OCI-LY7 (cell line): ENCODE data around the gene CCDC9. TPM values are rescaled to one million over a fixed set of nuclear protein-coding genes. Genes with fewer than 3 reads are reported as not detected.

Experiments
- BruUV-seq: library from RNA; stranded (reverse); fragments of 400-500 nt; replicated peaks from 2 replicates; lab custom pipeline; 2021; lab: Mats Ljungman, UMichigan
- CTCF ChIA-PET: fragments of 300-600 bp; sonication (Branson Sonifier 250); formaldehyde crosslinking; loops from one replicate; lab custom pipeline; 2022; ENCODE audit warnings: antibody characterized with exemption; ENCODE audit not compliant: unreplicated experiment; lab: Charles Lee
- POLR2A ChIA-PET: fragments of 300-600 bp; sonication (Branson Sonifier 250); formaldehyde crosslinking; loops from one replicate; lab custom pipeline; 2022; ENCODE audit warnings: antibody characterized with exemption; lab: Charles Lee
- DNase-seq: peaks from one replicate; pipeline ENCODE4 v3.0.0-alpha.2; 2015; ENCODE audit warnings: low spot score
- H2AFZ ChIP-seq: fragments of 200-600 bp; sonication (generic), shearing (Covaris generic); 2 replicates; pipeline ENCODE4 v1.6.1; 2014; ENCODE audit warnings: mild to moderate bottlenecking, antibody characterized with exemption, low read length, moderate library complexity
- H3K27ac ChIP-seq: fragments of 200-600 bp; sonication (generic); 2 replicates; pipeline ENCODE4 v1.5.1; 2014; ENCODE audit warnings: mixed run types, low read depth, mild to moderate bottlenecking, moderate library complexity, low read length, inconsistent platforms; ENCODE audit not compliant: poor library complexity, severe bottlenecking
- H3K36me3 ChIP-seq: fragments of 200-600 bp; sonication (generic); 2 replicates; pipeline ENCODE4 v1.6.1; 2014; ENCODE audit warnings: mild to moderate bottlenecking, antibody characterized with exemption, low read length, moderate library complexity, mixed read lengths; ENCODE audit not compliant: insufficient read depth
- H3K4me1 ChIP-seq: fragments of 200-600 bp; sonication (generic); 2 replicates; pipeline ENCODE4 v1.5.1; 2014; ENCODE audit warnings: mild to moderate bottlenecking, low read length; ENCODE audit not compliant: insufficient read depth, poor library complexity, severe bottlenecking
- H3K4me2 ChIP-seq: fragments of 200-600 bp; sonication (generic); 2 replicates; pipeline ENCODE4 v1.6.1; 2014; ENCODE audit warnings: mild to moderate bottlenecking, low read length
- H3K4me3 ChIP-seq: fragments of 200-600 bp; sonication (generic); 2 replicates; pipeline ENCODE4 v1.5.1; 2014; ENCODE audit warnings: mild to moderate bottlenecking, low read depth, low read length; ENCODE audit not compliant: poor library complexity, severe bottlenecking
- H3K79me2 ChIP-seq: fragments of 200-600 bp; sonication (generic); 2 replicates; pipeline ENCODE4 v1.6.1; 2016; ENCODE audit warnings: low read depth, mild to moderate bottlenecking, low read length, moderate library complexity, mixed read lengths; ENCODE audit not compliant: insufficient read depth
- H3K9me2 ChIP-seq: fragments of 200-600 bp; sonication (generic); 2 replicates; pipeline ENCODE4 v1.6.1; 2016; ENCODE audit warnings: mild to moderate bottlenecking, low read length, mixed read lengths; ENCODE audit not compliant: insufficient read depth
- H3K9me3 ChIP-seq: fragments of 200-600 bp; sonication (generic); 2 replicates; pipeline ENCODE4 v1.6.1; 2014; ENCODE audit warnings: mild to moderate bottlenecking, mixed run types, low read length, mixed read lengths
- H4K20me1 ChIP-seq: fragments of 200-600 bp; sonication (generic); 2 replicates; pipeline ENCODE4 v1.6.1; 2014; ENCODE audit warnings: mild to moderate bottlenecking, antibody characterized with exemption, low read length, moderate library complexity, mixed read lengths; ENCODE audit not compliant: insufficient read depth
- EZH2phosphoT487 ChIP-seq: fragments of 200-600 bp; sonication (generic); IDR thresholded peaks from 2 replicates; pipeline ENCODE4 v1.6.1; 2018; ENCODE audit warnings: low read depth, borderline replicate concordance, mild to moderate bottlenecking, mixed run types, antibody characterized with exemption, low read length, moderate library complexity, mixed read lengths
- intact Hi-C: fragments of 100-400 bp; cut with micrococcal nuclease; formaldehyde crosslinking; loops from one replicate; pipeline ENCODE4 v1.10.0; 2022; ENCODE audit not compliant: unreplicated experiment
- total RNA-seq, 2 experiments: library from RNA; depleted of rRNA in 1 of 2; stranded (reverse); fragments of >200 nt in 1 of 2; shearing (Covaris generic) in 1 of 2; gene quantifications; 2 replicates each; pipeline ENCODE4 v1.2.3, GENCODE V29; 2014 to 2022
- TF ChIP-seq, protein P1 (sequence below): fragments of 200-600 bp; sonication (generic); conservative IDR thresholded peaks from 2 replicates; pipeline ENCODE4 v1.5.1; 2014; ENCODE audit warnings: mild to moderate bottlenecking, antibody characterized with exemption, low read length, moderate library complexity, mixed read lengths

The CCDC9 gene
- total RNA-seq, 2 experiments from 2014 or later: 7.9 to 19.7 TPM

DNA sequence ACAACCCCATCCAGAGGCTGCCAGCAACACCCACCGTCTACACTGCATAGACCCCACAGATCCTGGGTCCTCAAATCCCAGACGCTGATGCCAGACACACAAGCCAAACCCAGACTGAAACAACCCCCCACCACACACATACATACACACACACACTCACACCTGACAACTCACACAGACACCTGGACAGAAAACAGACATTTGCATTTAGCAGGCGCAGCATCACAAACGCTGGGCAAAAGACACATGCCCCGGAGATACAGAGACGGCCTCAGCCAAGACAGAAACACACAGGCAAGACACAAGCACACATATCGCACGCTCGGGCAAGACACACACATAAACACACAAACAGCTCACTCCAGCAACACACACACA, 26.7 kb upstream of the CCDC9 start:
- no peaks in the 10 kb centered on the region for H3K9me3 ChIP-seq
- TF ChIP-seq EZH2phosphoT487: no peak
- TF ChIP-seq, protein P1, sequence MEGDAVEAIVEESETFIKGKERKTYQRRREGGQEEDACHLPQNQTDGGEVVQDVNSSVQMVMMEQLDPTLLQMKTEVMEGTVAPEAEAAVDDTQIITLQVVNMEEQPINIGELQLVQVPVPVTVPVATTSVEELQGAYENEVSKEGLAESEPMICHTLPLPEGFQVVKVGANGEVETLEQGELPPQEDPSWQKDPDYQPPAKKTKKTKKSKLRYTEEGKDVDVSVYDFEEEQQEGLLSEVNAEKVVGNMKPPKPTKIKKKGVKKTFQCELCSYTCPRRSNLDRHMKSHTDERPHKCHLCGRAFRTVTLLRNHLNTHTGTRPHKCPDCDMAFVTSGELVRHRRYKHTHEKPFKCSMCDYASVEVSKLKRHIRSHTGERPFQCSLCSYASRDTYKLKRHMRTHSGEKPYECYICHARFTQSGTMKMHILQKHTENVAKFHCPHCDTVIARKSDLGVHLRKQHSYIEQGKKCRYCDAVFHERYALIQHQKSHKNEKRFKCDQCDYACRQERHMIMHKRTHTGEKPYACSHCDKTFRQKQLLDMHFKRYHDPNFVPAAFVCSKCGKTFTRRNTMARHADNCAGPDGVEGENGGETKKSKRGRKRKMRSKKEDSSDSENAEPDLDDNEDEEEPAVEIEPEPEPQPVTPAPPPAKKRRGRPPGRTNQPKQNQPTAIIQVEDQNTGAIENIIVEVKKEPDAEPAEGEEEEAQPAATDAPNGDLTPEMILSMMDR: no peak
- no peaks in the 10 kb centered on the region for H3K9me2 ChIP-seq
- H2AFZ ChIP-seq: peak overlapping the region; percentile 59; the same call in 1 of the 2 replicates
- peak overlapping the region; percentile 99 for H3K4me2 ChIP-seq
- no peaks in the 10 kb centered on the region for H3K79me2 ChIP-seq
- peaks cover 6% of the 10 kb centered on the region; the same call in 1 of the 2 replicates for H3K36me3 ChIP-seq
- CTCF ChIA-PET: interaction anchor here (1.1 to 1.2 kb wide), 2 partner anchors 19 to 20 kb away, joined by 3 read pairs; no protein-coding TSS in a partner anchor
- H4K20me1 ChIP-seq: no peaks in the 10 kb centered on the region
- peak; percentile 61 for DNase-seq
- POLR2A ChIA-PET: interaction anchor here (1.0 kb wide), 1 partner anchor 14 kb away, joined by 3 read pairs; no protein-coding TSS in a partner anchor
- intact Hi-C loops: no loop called here
- peak overlapping the region; percentile 97 for H3K27ac ChIP-seq
- H3K4me3 ChIP-seq: peak overlapping the region; percentile 90
- BruUV-seq: no TSS peak
- H3K4me1 ChIP-seq: peaks cover 60% of the 10 kb centered on the region

DNA sequence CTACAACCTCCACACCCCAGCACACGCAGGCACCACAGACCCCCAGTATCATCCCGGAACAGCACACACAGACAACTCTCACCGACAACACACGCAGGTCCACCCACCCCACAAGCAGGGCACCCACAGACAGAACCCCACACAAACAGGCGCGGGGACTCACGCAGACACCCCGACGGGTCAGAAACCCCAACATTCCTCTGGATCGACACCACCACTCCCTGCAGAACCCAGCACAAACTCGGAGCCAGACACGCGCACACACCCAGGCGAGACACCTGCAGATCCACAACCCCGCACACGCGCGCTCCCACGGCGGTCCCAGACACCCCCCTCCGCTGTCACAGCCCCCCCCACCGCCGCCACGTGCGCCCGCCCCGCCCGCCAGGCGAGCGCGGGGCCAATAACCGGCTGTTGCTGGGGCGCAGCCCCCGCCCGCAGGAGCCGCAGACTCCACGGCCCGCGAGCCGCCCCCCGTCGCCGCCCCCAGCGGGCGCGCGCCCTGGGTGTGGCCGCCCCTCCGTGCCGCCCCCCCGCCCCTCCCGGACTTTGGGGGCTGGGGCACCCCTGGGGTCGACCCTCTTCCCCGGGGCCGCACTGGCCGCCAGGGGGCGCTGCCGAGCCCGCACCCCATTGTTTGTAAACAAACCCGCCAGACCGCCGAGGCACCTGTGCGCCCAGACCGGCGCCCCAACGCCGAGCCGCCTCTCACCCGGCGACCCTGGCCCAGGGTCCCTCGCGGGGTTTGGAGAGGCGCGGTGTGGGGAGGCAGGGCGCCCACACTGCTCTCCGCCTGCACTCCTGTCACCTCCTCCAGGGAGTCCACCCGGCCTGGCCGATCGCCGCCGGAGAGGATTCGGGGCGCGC, 26.0 kb upstream of the CCDC9 start:
- Histone ChIP-seq H4K20me1 (no peaks in the 10 kb centered on the region), H3K9me2 (no peaks in the 10 kb centered on the region), H3K79me2 (no peaks in the 10 kb centered on the region), H3K36me3 (peaks cover 4% of the 10 kb centered on the region; the same call in 1 of the 2 replicates), H2AFZ (peak overlapping the region; percentile 59; the same call in 1 of the 2 replicates), H3K4me3 (peak overlapping the region; percentile 90), H3K4me2 (peak overlapping the region; percentile 99), H3K9me3 (no peaks in the 10 kb centered on the region), H3K4me1 (peaks cover 58% of the 10 kb centered on the region), H3K27ac (peak overlapping the region; percentile 97)
- BruUV-seq: no TSS peak
- ChIA-PET CTCF (interaction anchor here (1.1 to 1.2 kb wide), 2 partner anchors 20 to 21 kb away, joined by 3 read pairs; no protein-coding TSS in a partner anchor), POLR2A (no interaction called here)
- peak; percentile 76 for DNase-seq
- intact Hi-C loops: no loop called here
- no peak for TF ChIP-seq EZH2phosphoT487
- TF ChIP-seq, protein P1: peak; percentile 81

DNA sequence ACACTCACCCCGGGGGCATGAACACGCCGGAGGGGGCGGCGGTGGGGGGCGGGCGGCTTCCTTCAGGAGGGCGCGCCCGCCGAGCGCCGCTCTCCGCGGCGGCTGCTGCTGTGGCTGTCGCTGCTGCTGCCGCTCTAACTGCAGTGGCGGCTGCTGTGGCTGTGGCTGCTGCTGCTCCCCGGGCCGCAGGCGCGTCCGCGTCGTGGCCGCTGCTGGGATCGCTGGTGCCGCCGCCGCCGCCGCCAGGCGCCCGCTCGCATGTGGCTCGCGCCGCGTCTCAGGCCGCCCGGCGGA, 25.5 kb upstream of the CCDC9 start, which contains the start of gene BBC3:
Gene BBC3, minus strand, starts transcription at position 279 of the 294 bp plus-strand sequence. CDS start 2,768 bp downstream, outside the sequence.
- no peak for TF ChIP-seq EZH2phosphoT487
- TF ChIP-seq, protein P1: no peak
- intact Hi-C loops: no loop called here
- ChIA-PET POLR2A (no interaction called here), CTCF (no interaction called here)
- Histone ChIP-seq H3K4me1 (peaks cover 52% of the 10 kb centered on the region), H3K36me3 (no peaks in the 10 kb centered on the region), H3K9me2 (no peaks in the 10 kb centered on the region), H3K27ac (peak within 1 kb of the TSS; percentile 97), H4K20me1 (no peaks in the 10 kb centered on the region), H3K79me2 (no peaks in the 10 kb centered on the region), H3K9me3 (no peaks in the 10 kb centered on the region), H2AFZ (peak within 1 kb of the TSS; percentile 93), H3K4me3 (peak within 1 kb of the TSS; percentile 90), H3K4me2 (peak within 1 kb of the TSS; percentile 99)
- no TSS peak for BruUV-seq
- DNase-seq: no peak
